ENCODE data around the gene MAPKAPK3.

The MAPKAPK3 gene

GRCh38 chr3:50628601-50629000 is 11.7 kb downstream of the MAPKAPK3 start:
- DNase-seq, result no peak

GRCh38 chr3:50630394-50630793 is 13.4 kb downstream of the MAPKAPK3 start:
- DNase-seq, result no peak

GRCh38 chr3:50630877-50631276 is 13.9 kb downstream of the MAPKAPK3 start:
- DNase-seq, result peak; percentile 73

GRCh38 chr3:50632450-50632849 is 15.5 kb downstream of the MAPKAPK3 start:
- DNase-seq, result no peak

- no peak for DNase-seq
These were observed 16.4 kb downstream of the MAPKAPK3 start for GRCh38 chr3:50633230-50633790.

GRCh38 chr3:50635066-50635465 is 18.1 kb downstream of the MAPKAPK3 start:
- no peak for DNase-seq

GRCh38 chr3:50637011-50637410 is 20.1 kb downstream of the MAPKAPK3 start:
- no peak for DNase-seq

- DNase-seq, result no peak
These were observed 21.0 kb downstream of the MAPKAPK3 start for GRCh38 chr3:50637945-50638344.

- no peak for DNase-seq
These were observed 22.1 kb downstream of the MAPKAPK3 start for GRCh38 chr3:50639055-50639494.

- no peak for DNase-seq
These were observed 25.4 kb downstream of the MAPKAPK3 start for GRCh38 chr3:50642382-50642781.

- no peak for DNase-seq
These were observed 27.6 kb downstream of the MAPKAPK3 start for GRCh38 chr3:50644561-50644960.

GRCh38 chr3:50645378-50645777 is 28.4 kb downstream of the MAPKAPK3 start:
- no peak for DNase-seq

GRCh38 chr3:50648313-50648712 is 31.4 kb downstream of the MAPKAPK3 start:
- peak; percentile 1 for DNase-seq

- no peak for DNase-seq
These were observed 32.0 kb downstream of the MAPKAPK3 start for GRCh38 chr3:50648944-50649343.

- DNase-seq, result no peak
These were observed 32.5 kb downstream of the MAPKAPK3 start for GRCh38 chr3:50649451-50649931.

GRCh38 chr3:50650018-50650417 is 33.1 kb downstream of the MAPKAPK3 start:
- DNase-seq, result no peak

GRCh38 chr3:50651445-50651844 is 34.5 kb downstream of the MAPKAPK3 start:
- no peak for DNase-seq

GRCh38 chr3:50651920-50652529 is 35.1 kb downstream of the MAPKAPK3 start:
- no peak for DNase-seq

- DNase-seq, result peak; percentile 2
These were observed 35.8 kb downstream of the MAPKAPK3 start for GRCh38 chr3:50652709-50653108.

- no peak for DNase-seq
These were observed 37.1 kb downstream of the MAPKAPK3 start for GRCh38 chr3:50653937-50654595.

- DNase-seq, result no peak
These were observed 38.3 kb downstream of the MAPKAPK3 start for GRCh38 chr3:50655009-50655830.

- no peak for DNase-seq
These were observed 39.7 kb downstream of the MAPKAPK3 start for GRCh38 chr3:50656417-50657195.

- DNase-seq, result no peak
These were observed 40.5 kb downstream of the MAPKAPK3 start for GRCh38 chr3:50657407-50657806.

Measured in NCI-H1105 treated with DMSO at 0.1 percent for 48 hours (cell line).